Rectal smooth muscle tissue (tissue), 1 donor: ENCODE results near the gene SPINK5.
"Not testable (repeated sequence)": the region's sequence is repeated elsewhere in the genome, so short reads cannot be mapped to it uniquely, and the experiment has no call there.

Source experiments
- H3K27ac ChIP-seq: one replicate; pipeline ENCODE4 v1.7.0; 2013; ENCODE audit warnings: low read depth, low read length, inconsistent platforms
- H3K27me3 ChIP-seq: one replicate; pipeline ENCODE4 v1.7.0; 2013; ENCODE audit warnings: low read length; ENCODE audit not compliant: control insufficient read depth, insufficient read depth
- H3K36me3 ChIP-seq: one replicate; pipeline ENCODE4 v1.7.0; 2013; ENCODE audit warnings: low read length; ENCODE audit not compliant: control insufficient read depth, insufficient read depth
- H3K4me1 ChIP-seq: one replicate; pipeline ENCODE4 v1.7.0; 2013; ENCODE audit warnings: low read length; ENCODE audit not compliant: control insufficient read depth, insufficient read depth
- H3K4me3 ChIP-seq: one replicate; pipeline ENCODE4 v1.7.0; 2013; ENCODE audit warnings: low read length
- H3K9ac ChIP-seq: one replicate; pipeline ENCODE4 v1.7.0; 2013; ENCODE audit warnings: low read length

The SPINK5 gene

GRCh38 chr5:148063861-148064260 is at the start of gene SPINK5:
TSS of gene SPINK5 (plus strand) at chr5:148063980. CDS start at chr5:148064045, 65 bp downstream.
- Histone ChIP-seq H3K4me3 (no peak within 1 kb of the TSS), H3K27ac (no peak within 1 kb of the TSS), H3K27me3 (no peaks in the 10 kb centered on the region), H3K36me3 (no peaks in the 10 kb centered on the region), H3K9ac (no peak within 1 kb of the TSS), H3K4me1 (no peaks in the 10 kb centered on the region)

- H3K9ac ChIP-seq: no peak overlapping the region
- no peak overlapping the region for H3K4me3 ChIP-seq
- H3K4me1 ChIP-seq: no peaks in the 10 kb centered on the region
- no peak overlapping the region for H3K27ac ChIP-seq
- no peaks in the 10 kb centered on the region for H3K27me3 ChIP-seq
- H3K36me3 ChIP-seq: no peaks in the 10 kb centered on the region
Observed at GRCh38 chr5:148014276-148014675, 49.5 kb upstream of the SPINK5 start.

DNA sequence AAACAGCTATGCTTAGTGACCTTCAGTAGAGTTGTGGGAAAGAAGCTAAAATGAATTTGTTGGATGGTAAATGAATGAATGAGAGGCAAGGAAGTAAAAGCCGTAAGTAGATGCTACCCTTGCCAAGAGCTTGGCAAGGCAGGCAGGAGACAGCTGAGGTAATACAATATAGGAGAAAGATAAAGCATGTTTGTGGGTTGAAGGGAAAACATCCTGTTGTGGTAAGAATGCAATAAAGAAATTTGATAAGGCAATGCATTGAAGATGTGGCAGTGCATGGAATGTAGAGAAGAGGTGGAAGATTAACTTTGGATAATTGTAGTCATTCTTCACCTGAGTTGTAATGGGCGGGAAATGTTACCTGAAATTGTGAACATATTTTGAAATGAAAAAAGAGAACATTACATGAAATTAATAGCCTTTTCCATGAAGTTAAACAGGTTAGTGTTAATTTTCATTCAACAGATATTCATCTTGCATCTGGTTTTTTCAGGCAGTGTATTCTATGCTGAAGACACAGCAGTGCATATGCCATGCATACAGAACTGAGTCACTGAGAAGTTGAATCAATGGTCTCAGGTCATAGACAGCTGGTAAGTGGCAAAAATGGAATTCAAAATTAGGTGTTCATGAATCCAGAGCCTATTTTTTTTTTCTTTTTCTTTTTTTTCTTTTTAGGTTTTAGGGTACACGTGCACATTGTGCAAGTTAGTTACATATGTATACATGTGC is 43.4 kb upstream of the SPINK5 start:
- H3K27me3 ChIP-seq: no peaks in the 10 kb centered on the region

DNA sequence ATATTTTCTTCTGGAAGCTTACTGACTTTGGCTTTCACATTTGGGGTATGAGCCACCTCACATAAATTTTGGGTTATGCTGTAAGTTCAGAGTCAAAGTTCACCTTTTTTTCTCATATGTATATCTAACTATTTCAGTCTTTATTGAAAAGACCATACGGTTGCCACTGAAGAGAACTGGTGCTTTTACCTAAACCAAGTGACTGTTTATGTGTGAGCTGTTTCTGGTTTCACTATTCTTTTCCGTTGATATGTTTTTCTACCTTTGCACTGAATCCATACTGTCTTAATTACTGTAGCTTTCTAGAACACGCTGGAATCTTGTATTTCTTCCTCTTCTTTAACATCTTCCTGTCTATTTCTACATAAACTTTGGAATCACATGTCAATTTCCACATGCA is 36.3 kb upstream of the SPINK5 start:
- H3K27me3 ChIP-seq: no peaks in the 10 kb centered on the region
- no peak overlapping the region for H3K27ac ChIP-seq
- H3K9ac ChIP-seq: no peak overlapping the region
- H3K4me3 ChIP-seq: no peak overlapping the region
- H3K4me1 ChIP-seq: no peaks in the 10 kb centered on the region
- no peaks in the 10 kb centered on the region for H3K36me3 ChIP-seq

More for the DNA sequence above, 43.4 kb upstream of the SPINK5 start:
- Histone ChIP-seq H3K4me1 (no peaks in the 10 kb centered on the region), H3K4me3 (no peak overlapping the region), H3K36me3 (no peaks in the 10 kb centered on the region), H3K27ac (no peak overlapping the region), H3K9ac (no peak overlapping the region)

- Histone ChIP-seq H3K4me1 (no peaks in the 10 kb centered on the region), H3K27me3 (no peaks in the 10 kb centered on the region), H3K9ac (no peak overlapping the region), H3K4me3 (no peak overlapping the region), H3K36me3 (no peaks in the 10 kb centered on the region), H3K27ac (no peak overlapping the region)
Observed at GRCh38 chr5:148029131-148029530, 34.6 kb upstream of the SPINK5 start.

DNA sequence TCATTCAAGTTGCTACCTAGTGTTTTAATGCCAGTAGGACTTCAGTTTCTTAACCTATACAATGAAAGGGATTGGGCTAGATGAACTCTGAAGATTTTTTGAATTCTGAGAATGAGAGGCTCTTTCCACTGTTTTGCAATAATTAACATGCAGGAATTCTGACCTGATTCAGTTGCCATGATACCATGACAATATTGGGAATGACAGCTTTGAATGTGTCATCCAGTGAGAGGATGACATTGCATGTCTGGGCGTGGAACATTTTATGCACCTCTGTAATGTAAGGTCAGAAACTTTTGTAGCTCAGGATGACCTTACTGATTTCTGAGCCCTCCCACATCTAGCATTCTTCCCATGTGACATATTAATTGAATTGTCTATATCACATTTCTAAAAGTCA is 30.6 kb upstream of the SPINK5 start:
- H3K4me3 ChIP-seq: no peak overlapping the region
- no peak overlapping the region for H3K9ac ChIP-seq
- no peak overlapping the region for H3K27ac ChIP-seq
- no peaks in the 10 kb centered on the region for H3K36me3 ChIP-seq
- H3K27me3 ChIP-seq: no peaks in the 10 kb centered on the region
- H3K4me1 ChIP-seq: no peaks in the 10 kb centered on the region

DNA sequence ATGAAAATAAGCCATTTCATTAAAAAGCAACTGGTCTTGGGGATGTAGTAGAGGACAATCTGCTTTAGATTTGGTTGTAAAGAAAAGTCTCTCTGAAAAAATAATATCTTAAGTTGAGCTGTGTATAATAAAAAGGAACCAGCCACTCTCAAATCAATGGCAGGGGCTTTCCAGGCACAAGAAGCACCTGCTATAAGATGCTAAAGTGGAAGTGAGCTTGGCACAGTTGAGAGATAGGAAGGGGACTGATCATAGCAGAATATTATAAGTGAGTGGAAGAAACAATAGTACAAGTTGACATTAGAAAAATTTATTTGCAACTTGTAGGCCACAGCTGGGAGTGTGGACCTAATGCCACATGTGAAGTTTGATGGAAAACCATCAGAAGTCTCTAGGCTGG is 28.1 kb upstream of the SPINK5 start:
- Histone ChIP-seq H3K4me3 (no peak overlapping the region), H3K27ac (no peak overlapping the region), H3K27me3 (no peaks in the 10 kb centered on the region), H3K36me3 (no peaks in the 10 kb centered on the region), H3K9ac (no peak overlapping the region), H3K4me1 (no peaks in the 10 kb centered on the region)

- H3K27ac ChIP-seq: no peak overlapping the region
- no peaks in the 10 kb centered on the region for H3K36me3 ChIP-seq
- H3K4me1 ChIP-seq: no peaks in the 10 kb centered on the region
- no peak overlapping the region for H3K9ac ChIP-seq
- H3K4me3 ChIP-seq: no peak overlapping the region
- no peaks in the 10 kb centered on the region for H3K27me3 ChIP-seq
Observed at GRCh38 chr5:148042881-148043280, 20.9 kb upstream of the SPINK5 start.

DNA sequence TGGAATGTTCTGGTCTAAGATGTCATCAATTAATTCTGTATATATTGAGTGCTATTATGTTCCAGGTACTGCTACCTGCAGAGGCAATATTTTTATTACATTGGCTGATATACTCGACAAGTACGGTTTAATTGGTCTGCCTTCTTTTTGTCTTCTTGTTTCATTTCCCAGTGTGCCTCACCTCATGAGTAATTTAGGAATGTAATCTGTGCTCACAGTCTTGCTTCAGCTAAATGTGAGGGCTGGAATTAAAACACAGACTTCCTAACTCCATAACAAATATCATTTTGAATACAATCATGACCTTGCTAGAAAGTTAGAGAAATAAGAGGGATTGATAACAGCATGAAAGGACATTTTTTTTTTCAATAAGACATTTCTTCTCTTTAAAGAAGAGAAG is 20.1 kb upstream of the SPINK5 start:
- Histone ChIP-seq H3K4me3 (no peak overlapping the region), H3K27me3 (no peaks in the 10 kb centered on the region), H3K4me1 (no peaks in the 10 kb centered on the region), H3K9ac (no peak overlapping the region), H3K27ac (no peak overlapping the region), H3K36me3 (no peaks in the 10 kb centered on the region)

DNA sequence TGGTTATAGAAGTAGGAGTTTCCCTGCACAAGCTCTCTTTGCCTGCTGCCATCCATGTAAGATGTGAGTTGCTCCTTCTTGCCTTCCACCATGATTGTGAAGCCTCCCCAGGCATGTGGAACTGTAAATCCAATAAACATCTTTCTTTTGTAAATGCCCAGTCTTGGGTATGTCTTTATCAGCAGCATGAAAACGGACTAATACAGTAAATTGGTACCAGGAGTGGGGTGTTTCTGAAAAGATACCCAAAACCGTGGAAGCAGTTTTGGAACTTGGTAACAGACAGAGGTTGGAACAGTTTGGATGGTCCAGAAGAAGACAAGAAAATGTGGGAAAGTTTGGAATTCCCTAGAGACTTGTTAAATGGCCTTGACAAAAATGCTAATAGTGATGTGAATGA is 8.6 kb upstream of the SPINK5 start:
- H3K27me3 ChIP-seq, H3K36me3 ChIP-seq, H3K4me3 ChIP-seq, H3K27ac ChIP-seq, H3K4me1 ChIP-seq, H3K9ac ChIP-seq: not testable (repeated sequence)

DNA sequence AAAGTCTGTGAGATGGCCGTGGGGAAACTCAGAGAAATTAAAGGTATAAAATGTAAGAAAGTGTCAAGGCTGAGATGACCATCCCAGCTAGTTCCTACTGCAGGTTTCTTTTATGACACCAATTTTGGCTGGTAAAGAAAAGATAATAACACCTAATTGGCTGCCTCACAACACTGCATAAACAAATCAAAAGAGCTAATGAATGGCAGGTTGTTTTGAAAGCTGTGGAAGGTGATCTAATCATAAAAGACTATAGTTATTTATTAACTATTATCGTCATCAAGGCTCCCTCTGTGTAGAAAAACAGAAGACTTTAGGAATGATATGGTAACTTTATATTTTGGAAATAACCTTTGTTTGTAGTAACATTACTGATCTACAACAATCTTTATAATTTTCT is 3.5 kb upstream of the SPINK5 start:
- Histone ChIP-seq H3K27ac (no peak overlapping the region), H3K4me1 (no peaks in the 10 kb centered on the region), H3K4me3 (no peak overlapping the region), H3K27me3 (no peaks in the 10 kb centered on the region), H3K36me3 (no peaks in the 10 kb centered on the region), H3K9ac (no peak overlapping the region)

DNA sequence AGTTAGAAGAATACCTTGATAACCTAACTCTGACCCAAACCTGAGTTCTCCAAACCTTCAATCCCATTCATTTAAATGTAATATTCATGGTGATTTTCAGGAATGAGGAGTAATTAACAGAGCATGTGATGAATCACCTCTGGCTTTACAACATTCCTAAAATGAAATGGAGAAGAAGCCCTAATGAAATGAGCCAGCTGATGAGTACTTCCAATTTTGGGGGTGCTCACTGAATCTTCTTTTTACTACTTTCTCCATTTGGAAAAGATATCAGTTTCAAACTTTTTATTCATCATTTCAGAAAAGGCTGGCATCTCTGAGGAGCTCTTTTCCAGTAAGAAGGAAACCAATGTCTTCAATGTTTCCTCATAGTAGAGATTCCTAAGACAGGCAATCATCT is 2.9 kb upstream of the SPINK5 start:
- Histone ChIP-seq H3K4me1 (no peaks in the 10 kb centered on the region), H3K27ac (no peak overlapping the region), H3K4me3 (no peak overlapping the region), H3K9ac (no peak overlapping the region), H3K36me3 (no peaks in the 10 kb centered on the region), H3K27me3 (no peaks in the 10 kb centered on the region)

- H3K36me3 ChIP-seq: no peaks in the 10 kb centered on the region
- no peak overlapping the region for H3K9ac ChIP-seq
- no peaks in the 10 kb centered on the region for H3K27me3 ChIP-seq
- H3K27ac ChIP-seq: no peak overlapping the region
- no peaks in the 10 kb centered on the region for H3K4me1 ChIP-seq
- no peak overlapping the region for H3K4me3 ChIP-seq
Observed at GRCh38 chr5:148070621-148071020, 6.8 kb downstream of the SPINK5 start.
